Activated CD4-positive, alpha-beta memory T cell treated with anti-CD3 and anti-CD28 coated beads for 36 hours (primary cell): Measurements from ENCODE around the gene COX6A1. TPM values are rescaled to one million over a fixed set of nuclear protein-coding genes. Genes with fewer than 3 reads are reported as not detected.
A peak's percentile ranks its signal among the peaks of the same experiment; 100 is the strongest.

ENCODE experiments used
- CTCF ChIA-PET: fragments of 350-600 bp; sonication (Branson Sonifier 250); formaldehyde crosslinking; loops from one replicate; lab custom pipeline; 2021; ENCODE audit warnings: antibody characterized with exemption, inconsistent platforms; lab: Charles Lee
- POLR2A ChIA-PET: fragments of 350-600 bp; sonication (Branson Sonifier 250); formaldehyde crosslinking; loops from one replicate; lab custom pipeline; 2021; ENCODE audit warnings: antibody characterized with exemption; lab: Charles Lee
- DNase-seq: peaks from one replicate; pipeline ENCODE4 v3.0.0-alpha.2; 2020
- H3K27ac Mint-ChIP-seq: one replicate; pipeline ENCODE4 v1.8.0; 2021; ENCODE audit warnings: mixed read lengths
- H3K27me3 Mint-ChIP-seq: one replicate; pipeline ENCODE4 v1.8.0; 2021; ENCODE audit warnings: mixed read lengths
- H3K36me3 Mint-ChIP-seq: one replicate; pipeline ENCODE4 v1.8.0; 2021; ENCODE audit warnings: mixed read lengths
- H3K4me1 Mint-ChIP-seq: one replicate; pipeline ENCODE4 v1.8.0; 2021; ENCODE audit warnings: low read depth, mixed read lengths
- H3K4me3 Mint-ChIP-seq: one replicate; pipeline ENCODE4 v1.8.0; 2021; ENCODE audit warnings: mild to moderate bottlenecking, mixed read lengths
- H3K9me3 Mint-ChIP-seq: one replicate; pipeline ENCODE4 v1.8.0; 2021; ENCODE audit warnings: mixed read lengths
- intact Hi-C: fragments of 100-400 bp; cut with micrococcal nuclease; formaldehyde crosslinking; loops from one replicate; pipeline ENCODE4 v1.15.1; 2023
- total RNA-seq, 2 experiments: library from RNA; stranded (reverse); gene quantifications; one replicate each; pipeline ENCODE4 v1.2.3, GENCODE V29; 2021

The COX6A1 gene
- total RNA-seq: 100 to 1,000 TPM; 474 to 478 TPM

DNA sequence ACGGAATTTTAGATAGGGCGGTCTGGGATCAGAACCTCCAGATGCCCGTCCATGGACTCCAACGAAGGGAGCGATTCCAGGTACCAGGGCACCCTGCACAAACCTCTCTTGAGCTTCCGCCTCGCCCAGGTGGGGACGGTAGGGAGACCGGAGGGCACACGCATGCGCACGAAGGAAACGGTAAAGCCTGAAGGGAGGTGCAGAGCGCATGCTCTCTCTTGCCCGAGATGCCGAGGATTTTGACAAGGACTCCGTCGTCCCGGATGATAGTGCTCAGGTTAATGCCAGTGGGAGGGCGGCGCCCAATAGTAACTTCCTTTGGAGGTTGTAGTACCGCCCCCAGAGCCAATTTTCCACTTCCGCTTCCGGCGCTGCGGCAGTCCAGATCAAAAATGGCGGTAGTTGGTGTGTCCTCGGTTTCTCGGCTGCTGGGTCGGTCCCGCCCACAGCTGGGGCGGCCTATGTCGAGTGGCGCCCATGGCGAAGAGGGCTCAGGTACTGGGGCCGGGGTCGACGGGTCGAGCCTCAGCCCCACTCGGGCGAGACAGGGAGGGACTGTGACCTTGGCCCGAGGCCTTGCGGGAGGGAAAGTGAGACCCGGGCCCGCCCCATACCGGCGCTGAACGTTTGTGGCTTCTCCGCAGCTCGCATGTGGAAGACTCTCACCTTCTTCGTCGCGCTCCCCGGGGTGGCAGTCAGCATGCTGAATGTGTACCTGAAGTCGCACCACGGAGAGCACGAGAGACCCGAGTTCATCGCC lies at the start of gene COX6A1:
COX6A1 (plus strand) TSS at position 379 of the 760 bp plus-strand sequence; CDS start at position 393, 14 bp downstream.
- CTCF ChIA-PET: interaction anchor here (0.6 to 2.5 kb wide), 12 partner anchors 9 to 366 kb away, joined by 3 to 9 read pairs (median 4); partner anchors contain the start of gene SRSF9
- H3K9me3 Mint-ChIP-seq: no peaks in the 10 kb centered on the region
- POLR2A ChIA-PET: interaction anchor here (0.5 to 1.3 kb wide), 6 partner anchors 8 to 251 kb away, joined by 3 to 7 read pairs (median 4); no protein-coding TSS in a partner anchor
- H3K27me3 Mint-ChIP-seq: peaks cover 2% of the 10 kb centered on the region
- H3K36me3 Mint-ChIP-seq: peaks cover 13% of the 10 kb centered on the region
- H3K4me3 Mint-ChIP-seq: peak within 1 kb of the TSS; percentile 99
- peaks cover 22% of the 10 kb centered on the region for H3K4me1 Mint-ChIP-seq
- peak; percentile 99 for DNase-seq
- intact Hi-C loops: loop anchor here (1.0 to 5.0 kb wide), 9 partner anchors 31 to 322 kb away; partner anchors contain the start of genes DYNLL1, MLEC, RAB35 and RNF10
- peak within 1 kb of the TSS; percentile 92 for H3K27ac Mint-ChIP-seq

DNA sequence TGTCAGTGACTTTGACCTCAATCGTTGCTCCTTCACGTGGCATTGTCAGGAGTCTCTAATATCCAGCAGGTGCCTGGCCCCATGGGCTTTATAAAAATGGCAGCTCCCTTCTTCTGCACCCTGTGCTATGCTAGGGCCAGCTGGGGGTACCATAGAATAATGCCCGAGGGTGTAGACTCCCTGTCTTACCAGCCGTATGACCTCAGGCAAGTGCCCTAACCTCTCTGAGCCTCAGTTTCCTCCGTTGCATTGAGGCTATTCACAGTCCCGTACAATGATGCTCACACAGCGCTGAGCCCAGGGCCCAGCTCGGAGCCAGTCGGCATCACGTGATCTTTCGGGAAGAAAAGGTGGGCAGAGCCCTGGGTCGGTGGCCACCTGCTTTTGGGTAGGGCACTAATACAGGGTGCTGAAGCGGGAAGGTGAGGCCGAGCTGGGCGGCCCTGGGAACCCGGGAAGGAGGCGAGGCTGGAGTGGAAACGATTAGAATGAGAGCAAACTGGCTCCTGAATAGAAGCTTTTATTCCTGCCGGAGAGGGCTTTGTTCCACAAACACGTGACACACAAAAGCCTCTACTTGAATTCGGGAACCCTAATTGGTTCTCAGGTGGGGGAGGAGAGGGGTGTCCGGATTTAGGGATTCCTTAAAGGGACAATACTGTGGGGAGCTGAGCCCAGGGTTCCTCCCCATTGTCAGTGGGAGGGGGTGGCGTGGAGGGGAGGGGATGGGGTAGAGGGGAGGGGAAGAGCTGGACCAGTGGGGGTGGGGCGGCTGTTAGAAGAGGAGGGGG lies 49.0 kb upstream of the COX6A1 start:
- POLR2A ChIA-PET: no interaction called here
- intact Hi-C loops: no loop called here
- H3K27me3 Mint-ChIP-seq: peaks cover 24% of the 10 kb centered on the region
- CTCF ChIA-PET: no interaction called here
- H3K36me3 Mint-ChIP-seq: no peaks in the 10 kb centered on the region
- no peak overlapping the region for H3K4me3 Mint-ChIP-seq
- H3K4me1 Mint-ChIP-seq: peaks cover 6% of the 10 kb centered on the region
- H3K27ac Mint-ChIP-seq: no peak overlapping the region
- DNase-seq: no peak
- H3K9me3 Mint-ChIP-seq: no peaks in the 10 kb centered on the region

DNA sequence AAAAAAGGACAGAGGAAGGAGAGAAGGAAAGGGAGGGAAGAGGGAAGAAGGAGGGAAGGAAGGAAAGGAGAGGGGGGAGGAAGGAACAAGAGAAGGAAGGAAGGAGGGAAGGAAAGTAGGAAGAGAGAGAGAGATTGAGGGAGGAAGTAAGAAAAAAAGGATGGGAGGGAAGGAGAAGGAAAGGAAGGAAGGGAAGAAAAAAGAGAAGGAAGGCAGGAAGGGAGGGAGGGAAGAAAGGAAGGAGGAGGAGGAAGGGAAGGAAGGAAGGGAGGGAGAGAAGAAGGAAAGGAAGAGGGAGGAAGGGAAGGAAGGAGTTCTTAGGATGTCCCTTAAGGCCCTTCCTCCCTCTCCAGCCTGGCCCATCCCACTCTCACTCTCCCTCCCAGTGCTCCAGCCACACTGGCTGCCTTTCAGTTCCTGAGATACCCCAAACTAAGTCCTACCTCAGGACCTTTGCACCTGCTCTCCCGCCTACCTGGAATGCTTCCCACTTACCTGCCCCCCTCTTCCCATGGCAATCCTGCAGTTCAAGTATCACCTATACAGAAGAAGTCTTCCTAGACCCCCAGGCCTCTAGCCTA lies 47.3 kb upstream of the COX6A1 start:
- Mint-ChIP-seq H3K4me3 (no peak overlapping the region), H3K9me3 (no peaks in the 10 kb centered on the region), H3K27ac (no peak overlapping the region), H3K27me3 (peaks cover 23% of the 10 kb centered on the region), H3K4me1 (peaks cover 6% of the 10 kb centered on the region), H3K36me3 (no peaks in the 10 kb centered on the region)
- ChIA-PET CTCF (no interaction called here), POLR2A (no interaction called here)
- no peak for DNase-seq
- intact Hi-C loops: no loop called here

DNA sequence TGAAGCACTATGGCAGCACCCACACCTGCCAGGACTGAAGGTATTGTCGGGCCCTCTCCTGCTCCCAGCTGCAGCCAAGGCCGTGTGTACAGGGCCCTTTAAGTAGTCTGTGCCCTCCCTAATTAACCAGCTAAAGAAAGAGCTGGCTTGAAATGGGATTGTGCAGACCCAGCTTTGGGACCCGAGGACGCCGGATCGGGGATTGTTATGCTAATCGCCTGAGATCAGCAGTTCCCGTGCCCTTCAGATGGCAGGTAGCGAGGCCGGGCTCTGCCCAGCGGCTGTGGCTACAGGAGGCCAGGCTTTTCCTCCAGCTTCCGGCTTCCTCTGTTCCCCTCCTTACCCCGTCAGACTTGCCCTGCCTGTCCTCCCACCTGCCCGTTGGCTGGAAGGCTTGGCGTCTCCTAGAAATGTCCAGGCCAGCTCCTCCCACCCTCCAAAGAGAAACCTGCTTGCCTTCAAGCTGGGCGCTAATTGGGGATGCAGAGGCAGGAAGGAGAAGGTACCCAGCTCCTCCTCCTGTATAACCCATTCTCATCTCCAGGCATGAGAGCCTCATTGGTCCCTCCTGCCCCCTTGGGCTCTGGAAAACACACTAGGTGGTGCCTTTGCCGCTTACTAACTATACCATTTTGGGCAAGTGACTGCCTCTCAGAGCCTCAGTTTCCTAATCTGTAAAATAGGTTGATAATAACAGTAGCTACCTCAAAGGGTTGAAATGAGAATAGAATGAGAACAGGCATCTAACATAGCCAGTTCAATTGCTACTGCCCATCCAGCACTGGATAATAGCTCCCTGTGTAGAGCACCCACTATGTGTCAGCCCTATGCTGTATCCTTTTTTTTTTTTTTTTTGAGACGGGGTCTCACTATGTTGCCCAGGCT lies 43.2 kb upstream of the COX6A1 start:
- Mint-ChIP-seq H3K9me3 (no peaks in the 10 kb centered on the region), H3K36me3 (no peaks in the 10 kb centered on the region), H3K27ac (no peak overlapping the region), H3K27me3 (peaks cover 17% of the 10 kb centered on the region), H3K4me1 (peaks cover 3% of the 10 kb centered on the region), H3K4me3 (no peak overlapping the region)
- intact Hi-C loops: no loop called here
- CTCF ChIA-PET: interaction anchor here (0.8 kb wide), 1 partner anchor 186 kb away, joined by 3 read pairs; the partner anchor contains the start of gene POP5
- DNase-seq: no peak
- POLR2A ChIA-PET: interaction anchor here (1.4 kb wide), 1 partner anchor 12 kb away, joined by 4 read pairs; no protein-coding TSS in a partner anchor

DNA sequence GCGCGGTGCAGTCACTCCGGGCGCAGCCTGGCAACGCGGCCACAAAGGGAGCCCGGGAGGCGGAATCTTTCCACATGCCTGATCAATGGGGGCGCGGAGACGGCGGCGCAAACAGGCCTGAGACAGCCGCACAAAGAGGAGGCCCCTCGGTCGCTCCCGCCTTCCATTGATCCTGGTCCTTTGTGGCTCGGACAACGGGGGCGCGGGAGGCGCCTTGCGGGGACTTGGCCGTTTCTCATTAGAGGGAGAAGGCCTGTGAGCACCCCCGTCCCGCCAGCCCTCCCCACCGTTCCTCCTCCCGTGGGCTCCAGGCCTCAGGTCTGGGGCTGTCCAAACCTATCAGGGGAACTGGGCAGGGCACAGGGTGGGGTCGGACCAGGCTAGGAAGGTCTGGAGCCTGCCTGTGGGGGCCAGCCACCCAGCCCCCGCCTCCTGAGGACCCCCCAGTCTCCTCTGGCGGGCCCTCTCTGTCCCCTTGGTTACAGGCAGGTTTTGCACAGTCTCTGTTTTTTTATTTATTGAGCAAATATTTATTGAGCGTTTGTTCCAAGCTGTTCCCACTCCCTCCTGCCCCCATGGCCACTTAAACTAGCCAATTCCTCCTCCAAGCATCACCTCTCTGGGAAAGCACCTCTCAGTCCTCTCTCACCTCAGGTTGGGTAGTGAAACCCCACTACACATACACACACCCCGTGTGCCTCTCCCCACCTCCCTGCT lies 39.9 kb upstream of the COX6A1 start:
- intact Hi-C loops: no loop called here
- Mint-ChIP-seq H3K4me1 (peaks cover 4% of the 10 kb centered on the region), H3K4me3 (no peak overlapping the region), H3K9me3 (no peaks in the 10 kb centered on the region), H3K27ac (no peak overlapping the region), H3K36me3 (no peaks in the 10 kb centered on the region), H3K27me3 (peaks cover 17% of the 10 kb centered on the region)
- POLR2A ChIA-PET: no interaction called here
- CTCF ChIA-PET: no interaction called here
- no peak for DNase-seq

DNA sequence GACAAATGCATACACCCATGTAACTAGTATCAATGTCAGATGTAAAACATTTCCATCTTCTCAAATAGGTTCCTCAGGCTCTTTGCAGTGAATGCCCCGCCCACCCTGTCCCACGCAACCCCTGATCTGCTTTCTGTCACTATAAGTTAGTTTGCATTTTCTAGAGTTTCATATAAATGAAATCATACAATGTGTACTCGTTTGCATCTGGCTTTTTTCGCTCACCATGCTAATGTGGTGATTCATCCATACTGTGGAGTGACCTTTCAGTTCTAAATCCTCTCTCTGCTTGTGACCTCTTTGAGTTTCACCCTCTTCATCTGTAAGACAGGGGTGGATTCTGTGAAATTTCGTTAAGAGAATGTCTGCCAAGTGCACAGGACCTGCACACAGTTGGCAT lies 38.4 kb upstream of the COX6A1 start:
- POLR2A ChIA-PET: no interaction called here
- CTCF ChIA-PET: interaction anchor here (0.6 kb wide), 1 partner anchor 53 kb away, joined by 4 read pairs; no protein-coding TSS in a partner anchor
- intact Hi-C loops: no loop called here

DNA sequence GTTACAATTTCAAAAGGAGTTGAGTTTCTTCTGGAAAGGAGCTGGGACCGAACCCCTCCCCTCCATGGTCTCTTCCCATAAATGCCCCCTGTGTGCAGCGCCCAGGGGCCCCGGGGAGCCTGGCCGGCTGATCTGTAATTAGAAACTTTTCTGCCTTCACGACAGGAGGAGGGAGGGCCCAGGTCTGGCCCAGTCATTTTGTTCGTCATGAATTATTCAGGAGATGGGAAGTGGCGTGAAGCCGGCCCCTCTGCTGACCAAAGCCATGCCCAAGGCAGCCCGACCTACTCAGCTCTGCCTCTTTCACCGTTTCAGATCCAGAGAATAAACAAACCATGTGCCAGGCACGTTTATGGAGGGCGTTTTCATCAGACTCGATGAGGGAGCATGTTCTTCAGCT lies 35.7 kb upstream of the COX6A1 start:
- DNase-seq: no peak
- Mint-ChIP-seq H3K27me3 (peaks cover 10% of the 10 kb centered on the region), H3K9me3 (no peaks in the 10 kb centered on the region), H3K36me3 (no peaks in the 10 kb centered on the region), H3K4me3 (no peak overlapping the region), H3K27ac (no peak overlapping the region), H3K4me1 (peaks cover 4% of the 10 kb centered on the region)
- ChIA-PET CTCF (no interaction called here), POLR2A (no interaction called here)
- intact Hi-C loops: no loop called here

More for the DNA sequence above, 38.4 kb upstream of the COX6A1 start:
- DNase-seq: peak; percentile 43
- no peak overlapping the region for H3K27ac Mint-ChIP-seq
- no peaks in the 10 kb centered on the region for H3K36me3 Mint-ChIP-seq
- no peaks in the 10 kb centered on the region for H3K9me3 Mint-ChIP-seq
- H3K27me3 Mint-ChIP-seq: peaks cover 17% of the 10 kb centered on the region
- H3K4me1 Mint-ChIP-seq: peaks cover 4% of the 10 kb centered on the region
- no peak overlapping the region for H3K4me3 Mint-ChIP-seq

DNA sequence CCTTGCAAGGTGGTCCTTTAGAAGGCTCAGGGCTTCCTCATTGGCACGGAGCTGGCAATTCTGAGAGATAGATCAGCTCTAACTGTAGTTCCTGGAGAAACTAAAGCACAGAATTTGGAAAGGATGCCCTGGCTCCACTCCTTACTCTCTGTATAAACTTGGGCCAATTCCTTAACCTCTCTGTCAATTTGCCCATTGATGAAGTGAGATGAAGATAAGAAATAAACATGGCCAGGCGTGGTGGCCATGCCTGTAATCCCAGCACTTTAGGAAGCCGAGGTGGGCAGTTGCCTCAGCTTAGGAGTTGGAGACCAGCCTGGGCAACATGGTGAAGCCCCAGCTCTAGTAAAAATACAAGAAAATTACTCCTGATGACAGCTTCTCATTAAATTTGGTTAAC lies 34.0 kb upstream of the COX6A1 start:
- no peaks in the 10 kb centered on the region for H3K36me3 Mint-ChIP-seq
- peaks cover 4% of the 10 kb centered on the region for H3K4me1 Mint-ChIP-seq
- ChIA-PET CTCF (no interaction called here), POLR2A (no interaction called here)
- no peaks in the 10 kb centered on the region for H3K9me3 Mint-ChIP-seq
- peaks cover 7% of the 10 kb centered on the region for H3K27me3 Mint-ChIP-seq
- DNase-seq: no peak
- intact Hi-C loops: no loop called here
- no peak overlapping the region for H3K4me3 Mint-ChIP-seq
- H3K27ac Mint-ChIP-seq: no peak overlapping the region

DNA sequence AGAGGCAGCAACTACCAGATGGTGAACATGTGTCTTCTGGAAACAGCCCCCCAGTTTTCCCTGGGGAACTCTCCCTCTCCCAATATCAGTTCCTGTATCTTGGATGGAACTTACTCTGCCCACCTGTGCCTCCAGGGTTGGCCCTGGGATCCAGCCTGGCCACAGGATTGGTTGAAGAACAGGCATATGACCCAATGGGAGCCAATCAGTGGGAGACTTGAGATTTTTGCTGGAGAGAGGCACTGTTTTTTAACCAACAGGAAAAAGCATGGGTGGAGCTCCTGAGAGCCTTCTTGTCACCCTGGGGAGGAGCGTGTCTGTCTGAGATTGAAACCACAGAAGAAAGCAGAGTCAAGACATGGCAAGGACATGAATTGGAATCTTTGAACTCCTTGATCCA lies 33.6 kb upstream of the COX6A1 start:
- Mint-ChIP-seq H3K27ac (no peak overlapping the region), H3K36me3 (no peaks in the 10 kb centered on the region), H3K4me3 (no peak overlapping the region), H3K4me1 (peaks cover 4% of the 10 kb centered on the region), H3K27me3 (peaks cover 7% of the 10 kb centered on the region), H3K9me3 (no peaks in the 10 kb centered on the region)
- CTCF ChIA-PET: no interaction called here
- intact Hi-C loops: no loop called here
- no peak for DNase-seq
- POLR2A ChIA-PET: no interaction called here

DNA sequence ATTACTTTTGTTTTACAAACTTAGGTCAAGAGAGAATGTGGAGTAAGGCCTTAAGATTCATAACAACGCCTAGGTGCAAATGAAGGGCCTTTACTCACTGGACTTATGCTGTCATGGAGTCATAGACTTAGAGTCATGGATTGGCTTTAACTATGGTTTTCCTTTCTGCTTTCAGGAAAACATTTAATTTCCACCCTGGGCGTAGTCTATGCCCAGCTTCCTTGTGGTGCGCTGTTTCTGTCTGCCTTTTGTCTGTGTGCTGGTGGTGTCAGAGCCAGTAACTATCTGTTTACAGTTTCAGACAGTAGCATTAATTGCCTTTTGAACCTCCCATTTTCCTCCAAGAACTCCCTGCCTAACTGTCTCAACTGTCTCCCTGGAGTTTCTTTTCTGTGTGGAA lies 31.8 kb upstream of the COX6A1 start:
- H3K9me3 Mint-ChIP-seq: no peaks in the 10 kb centered on the region
- no peaks in the 10 kb centered on the region for H3K36me3 Mint-ChIP-seq
- POLR2A ChIA-PET: no interaction called here
- CTCF ChIA-PET: interaction anchor here (1.8 kb wide), 1 partner anchor 39 kb away, joined by 5 read pairs; no protein-coding TSS in a partner anchor
- H3K27ac Mint-ChIP-seq: no peak overlapping the region
- H3K4me3 Mint-ChIP-seq: no peak overlapping the region
- no peak for DNase-seq
- no peaks in the 10 kb centered on the region for H3K4me1 Mint-ChIP-seq
- peaks cover 2% of the 10 kb centered on the region for H3K27me3 Mint-ChIP-seq
- intact Hi-C loops: no loop called here

DNA sequence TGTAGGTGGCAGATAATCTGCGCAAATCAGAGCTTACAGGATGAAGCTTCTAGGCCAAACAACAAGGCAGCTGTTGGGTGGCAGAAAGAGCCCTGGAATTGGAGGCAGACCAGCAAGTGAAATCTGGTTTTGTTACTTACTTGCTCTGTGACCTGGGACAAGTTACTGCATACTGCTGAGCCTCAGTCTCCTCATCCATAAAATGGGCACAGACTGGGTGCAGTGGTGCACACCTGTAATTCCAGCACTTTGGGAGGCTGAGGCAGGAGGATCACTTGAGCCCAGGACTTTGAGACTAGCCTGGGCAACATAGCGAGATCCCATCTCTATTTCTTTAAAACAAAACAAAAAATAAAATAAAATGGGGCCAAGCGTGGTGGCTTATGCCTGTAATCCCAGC lies 31.4 kb upstream of the COX6A1 start:
- Mint-ChIP-seq H3K4me3 (no peak overlapping the region), H3K9me3 (no peaks in the 10 kb centered on the region), H3K36me3 (no peaks in the 10 kb centered on the region), H3K4me1 (no peaks in the 10 kb centered on the region), H3K27me3 (peaks cover 2% of the 10 kb centered on the region), H3K27ac (no peak overlapping the region)
- POLR2A ChIA-PET: no interaction called here
- intact Hi-C loops: no loop called here
- no peak for DNase-seq
- CTCF ChIA-PET: interaction anchor here (1.8 kb wide), 1 partner anchor 39 kb away, joined by 5 read pairs; no protein-coding TSS in a partner anchor
